Inflammatory macrophage (primary cell): ENCODE results near the gene KLHL9.

Experiments
- DNase-seq, 2 donors: peaks; one replicate each; pipeline ENCODE4 v3.0.0-alpha.2; 2020 to 2022

Gene KLHL9

DNA sequence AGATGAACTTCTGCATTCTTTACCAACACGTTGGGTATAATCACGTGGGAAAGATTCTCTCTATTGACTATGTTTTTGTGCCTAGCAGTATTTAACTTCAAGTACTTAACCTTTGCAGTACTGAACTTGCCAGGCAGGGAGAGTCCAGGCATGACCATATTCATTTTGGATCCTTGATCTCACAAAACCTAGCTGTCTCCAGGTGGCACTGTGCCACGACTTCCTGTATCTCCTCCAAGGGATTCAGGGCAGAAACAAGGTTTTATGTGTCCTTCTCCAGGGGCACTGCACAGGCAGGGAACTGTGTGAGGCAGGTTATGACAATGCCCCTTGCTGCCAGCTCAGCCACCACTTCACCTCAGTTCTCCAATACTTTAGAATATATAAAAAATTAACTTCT is 18.3 kb downstream of the KLHL9 start:
- no peak for DNase-seq

DNA sequence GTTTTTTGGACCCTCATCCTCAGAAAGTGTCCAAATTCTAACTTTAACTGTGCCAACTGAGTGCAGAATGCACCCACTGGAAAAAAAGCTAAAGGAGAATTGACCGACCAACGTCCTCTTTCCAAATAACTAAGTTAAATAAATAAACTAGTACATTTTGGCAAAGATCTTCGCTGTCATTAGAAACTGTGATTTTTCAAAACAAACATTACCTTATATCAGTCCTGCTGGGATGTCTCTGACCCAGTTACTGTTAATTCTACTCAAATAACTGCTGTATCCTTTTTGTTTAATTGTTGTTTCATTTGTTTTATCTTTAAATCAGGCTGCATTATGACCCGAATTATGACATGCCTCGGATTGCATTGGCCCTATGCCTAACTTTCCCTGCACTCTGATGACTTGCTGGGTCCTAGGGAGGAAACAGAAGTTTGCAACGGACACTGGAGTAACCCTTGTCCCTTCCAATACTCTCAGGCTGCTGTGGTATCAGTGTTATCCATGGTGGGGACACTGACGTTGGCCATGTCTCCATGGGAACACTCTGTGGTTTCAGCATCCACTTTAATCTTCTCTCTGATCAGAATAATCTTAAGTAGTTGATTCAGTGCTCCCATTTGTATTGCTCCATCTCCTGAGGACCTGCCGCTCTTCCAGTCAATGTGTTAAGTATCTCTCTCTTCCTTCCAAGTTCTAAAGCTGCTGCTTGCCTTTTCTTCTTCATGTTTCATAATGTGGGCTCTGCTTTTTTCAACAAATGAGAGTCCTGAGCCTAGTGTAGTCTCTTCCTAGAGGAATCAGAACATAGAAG is 19.0 kb downstream of the KLHL9 start:
- no peak for DNase-seq

- DNase-seq = no peak
Measured at GRCh38 chr9:21314152-21314551, 21.1 kb downstream of the KLHL9 start.

GRCh38 chr9:21311889-21312288 is 23.3 kb downstream of the KLHL9 start:
- no peak for DNase-seq

DNA sequence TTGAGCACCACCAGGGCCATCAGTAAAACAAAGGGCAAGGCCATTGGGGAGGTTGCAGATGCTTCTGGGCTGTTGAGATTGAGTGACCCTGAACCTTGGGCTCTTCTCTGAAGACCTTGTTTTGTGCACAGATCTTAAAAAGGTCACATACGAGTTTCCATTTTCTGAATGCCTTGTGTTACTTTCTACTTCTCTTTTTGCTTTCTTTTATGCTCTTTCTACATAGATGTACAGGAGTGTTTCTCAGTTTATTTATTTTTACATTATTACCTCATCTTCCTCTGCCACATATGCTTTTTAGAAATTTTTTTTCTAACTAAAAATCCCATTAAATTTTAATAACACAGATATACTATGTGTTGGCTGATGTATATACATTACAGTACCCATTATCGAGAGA is 30.0 kb downstream of the KLHL9 start, which contains the start of gene IFNA5:
TSS of gene IFNA5 (minus strand) at position 101 of the 400 bp plus-strand sequence. CDS start at position 44, 57 bp downstream.
- DNase-seq = peak in 1 of 2 donors; percentile 1

GRCh38 chr9:21295992-21296391 is 39.2 kb downstream of the KLHL9 start:
- DNase-seq = peak; percentile 6 to 41

GRCh38 chr9:21294904-21295538 is 40.2 kb downstream of the KLHL9 start:
- DNase-seq = peak in 1 of 2 donors; percentile 16

DNA sequence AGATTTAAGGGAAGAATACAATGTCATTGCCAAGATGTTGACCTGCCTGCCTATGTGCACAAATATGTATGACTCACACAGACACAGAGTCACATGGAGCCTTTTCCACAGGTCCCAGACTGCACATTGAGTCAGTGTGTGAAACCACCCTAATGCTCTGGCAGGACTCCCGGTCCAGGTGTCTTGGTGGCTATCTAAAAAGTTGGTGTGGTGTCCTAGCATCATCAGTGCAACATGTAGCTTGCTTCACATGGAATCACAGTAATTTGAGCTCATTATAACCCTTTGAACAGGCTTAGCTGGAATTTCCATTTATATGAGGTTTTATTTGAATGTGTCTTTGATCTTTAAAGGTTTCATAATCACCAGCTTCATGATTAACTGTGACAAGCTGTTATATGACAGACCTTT is 40.8 kb downstream of the KLHL9 start:
- DNase-seq = no peak

DNA sequence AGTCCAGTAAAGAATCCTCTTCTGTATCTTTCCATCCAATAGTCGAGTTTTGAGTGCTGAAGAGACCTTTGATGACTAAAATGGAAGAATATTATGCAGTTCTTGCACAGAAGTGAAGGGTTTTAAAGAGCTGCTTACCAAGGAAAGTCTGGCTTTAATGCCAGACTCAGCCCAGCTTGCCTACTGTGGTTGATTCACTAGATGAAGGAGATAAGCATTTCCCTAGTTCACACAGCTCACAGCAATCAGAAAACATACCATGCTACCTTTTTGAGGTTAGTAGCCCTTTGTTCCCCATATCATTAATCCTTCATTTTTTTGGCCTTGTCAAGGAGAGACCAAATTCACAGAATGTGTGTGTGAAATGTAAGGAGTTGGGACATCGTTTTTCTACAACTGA is 45.4 kb downstream of the KLHL9 start:
- DNase-seq = no peak

- no peak for DNase-seq
Measured at GRCh38 chr9:21287280-21287679, 47.9 kb downstream of the KLHL9 start.

DNA sequence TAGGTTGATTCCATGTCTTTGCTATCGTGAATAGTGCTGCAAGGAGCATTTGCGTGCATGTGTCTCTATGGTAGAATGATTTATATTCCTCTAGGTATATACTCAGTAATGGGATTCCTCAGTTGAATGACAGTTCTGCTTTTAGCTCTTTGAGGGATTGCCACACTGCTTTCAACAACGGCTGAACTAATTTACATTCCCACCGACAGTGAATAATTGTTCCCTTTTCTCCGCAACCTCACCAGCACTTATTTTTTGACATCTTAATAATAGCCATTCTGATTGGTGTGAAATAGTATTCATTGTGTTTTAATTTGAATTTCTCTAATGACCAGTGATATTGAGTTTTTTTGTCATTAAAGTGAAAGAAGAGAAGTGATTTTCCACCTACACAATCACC is 48.5 kb downstream of the KLHL9 start:
- DNase-seq = peak; percentile 80 to 91

DNA sequence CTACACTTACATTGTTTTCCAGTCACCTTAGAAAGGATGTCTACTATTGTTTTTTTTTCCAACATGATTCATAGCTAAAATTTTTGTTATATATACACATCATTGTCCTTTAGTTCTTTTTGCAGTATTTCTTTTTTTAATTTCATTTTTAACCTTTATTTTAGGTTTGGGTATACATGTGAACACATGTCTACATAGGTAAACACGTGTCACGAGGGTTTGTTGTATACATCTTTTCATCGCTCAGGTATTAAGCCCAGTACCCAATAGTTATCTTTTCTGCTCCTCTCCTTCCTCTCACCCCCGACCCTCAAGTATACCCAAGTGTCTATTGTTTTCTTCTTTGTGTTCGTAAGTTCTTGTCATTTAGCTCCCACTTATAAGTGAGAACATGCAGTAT is 49.1 kb downstream of the KLHL9 start:
- DNase-seq = no peak

DNA sequence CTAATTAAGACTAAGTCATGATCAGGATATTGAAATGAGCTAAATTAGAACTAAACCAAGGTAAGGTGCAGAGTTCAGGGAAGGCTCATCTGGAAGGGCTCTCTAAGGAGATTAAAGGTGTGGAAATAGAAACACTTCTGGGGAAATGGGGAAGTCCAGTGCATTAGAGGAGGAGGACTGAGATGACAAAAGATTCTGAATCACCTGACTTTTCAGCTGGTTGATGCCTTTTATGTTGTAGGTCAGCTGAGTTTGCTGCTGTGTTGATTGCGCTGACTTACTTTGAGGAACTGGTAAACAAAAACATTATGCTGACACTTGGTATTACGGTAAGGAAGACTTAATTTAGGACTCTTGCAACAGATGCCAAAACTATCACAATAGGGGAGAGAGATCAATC is 53.9 kb downstream of the KLHL9 start:
- peak; percentile 72 to 84 for DNase-seq
